Adrenal gland (tissue), 19 donors: ENCODE results near the gene FBXW10B. TPM values are rescaled to one million over a fixed set of nuclear protein-coding genes. Genes with fewer than 3 reads are reported as not detected.
"Not testable (repeated sequence)": the region's sequence is repeated elsewhere in the genome, so short reads cannot be mapped to it uniquely, and the experiment has no call there.

Experiments used
- DNase-seq, 7 donors: peaks; one replicate each; pipeline ENCODE4 v3.0.0-alpha.2; 2019 to 2020
- H3K27ac ChIP-seq, 5 donors: fragments of 200-600 bp; sonication (generic) in 4 of 5; 1 replicate in 3 of 5; 2 replicates in 2 of 5; pipeline versions ENCODE4 v1.5.1 to v1.8.0; 2016 to 2020; ENCODE audit warnings: mild to moderate bottlenecking in 1 of 5
- H3K27me3 ChIP-seq: fragments of 200-600 bp; 2 replicates; pipeline ENCODE4 v1.8.0; 2021
- H3K36me3 ChIP-seq, 2 donors: fragments of 200-600 bp; replicated peaks in 1 of 2; 1 replicate in 1 of 2; 2 replicates in 1 of 2; pipeline versions ENCODE4 v1.5.1 to v1.8.0; 2018 to 2022
- H3K4me1 ChIP-seq, 2 donors: fragments of 200-600 bp; replicated peaks in 1 of 2; 1 replicate in 1 of 2; 2 replicates in 1 of 2; pipeline versions ENCODE4 v1.5.1 to v1.8.0; 2018 to 2021
- H3K4me3 ChIP-seq, 4 donors: fragments of 200-600 bp; sonication (generic) in 3 of 4; one replicate each; pipeline ENCODE4 v1.5.1; 2016 to 2018
- H3K9me3 ChIP-seq, 3 donors: fragments of 200-600 bp; sonication (generic) in 1 of 3; replicated peaks in 1 of 3; 1 replicate in 2 of 3; 2 replicates in 1 of 3; pipeline versions ENCODE4 v1.5.1 to v1.8.0; 2016 to 2021
- CTCF ChIP-seq, 6 experiments: fragments of 450-650 bp in 4 of 6; fragments of 200-600 bp in 2 of 6; sonication (generic) in 1 of 6; IDR thresholded peaks; 1 replicate in 5 of 6; 2 replicates in 1 of 6; pipeline versions ENCODE4 v1.5.1 to v1.8.0; 2016 to 2021; ENCODE audit warnings: antibody characterized with exemption in 6 of 6, mild to moderate bottlenecking in 2 of 6, moderate library complexity in 1 of 6
- POLR2A ChIP-seq, 2 donors: fragments of 450-650 bp; IDR thresholded peaks; one replicate each; pipeline ENCODE4 v1.6.1; 2017; ENCODE audit warnings: antibody characterized with exemption in 2 of 2, mild to moderate bottlenecking in 2 of 2, moderate library complexity in 1 of 2
- WGBS, 4 donors: extraction: QIAGEN DNeasy Blood & Tissue Kit in 2 of 4; methylation state at CpG; one replicate each; pipeline versions ENCODE4 v1.1.5 to v1.1.7; 2013 to 2017; 5-methylcytosine and 5-hydroxymethylcytosine counted together
- intact Hi-C, 2 donors: fragments of 100-400 bp; cut with DNase I; formaldehyde crosslinking; loops; one replicate each; pipeline versions ENCODE4 v1.14.1 to v1.15.0; 2022 to 2023
- long read RNA-seq, 10 donors: library from polyadenylated mRNA in 3 of 10; unstranded in 2 of 10; stranded (forward) in 1 of 10; transcript quantifications; one replicate each; pipeline ENCODE4 v2.0.0 and lab custom pipeline, GENCODE V29; 2021 to 2026
- polyA plus RNA-seq, 3 donors: library from polyadenylated mRNA; stranded (reverse); fragments of 200-250 nt in 2 of 3; fragments of 350-450 nt in 1 of 3; fragmentation: Illumina TruSeq in 1 of 3; extraction: RNeasy Lipid Tissue Mini Kit (QIAGEN cat#74804) in 1 of 3; gene quantifications; one replicate each; pipeline ENCODE4 v1.2.3, GENCODE V29; 2013 to 2014
- total RNA-seq, 9 donors: library from RNA; depleted of rRNA in 4 of 9; stranded (reverse); fragments of >200 nt in 4 of 9; fragments of 120-200 nt in 1 of 9; fragmentation: NEBNext Ultra II Directional in 1 of 9; extraction: Animal tissue kit (Norgen Biotek cat#: 25700) in 1 of 9; gene quantifications; one replicate each; pipeline versions ENCODE4 v1.1.0 to v1.2.4, GENCODE V29; 2013 to 2023
- donor health status: healthy with polysubstance abuse.
- donor health status: Bipolar disorder and iron deficiency.
- donor health status: DM: yes; HTN: yes; CAD: no.
- donor health status: DM: no; HTN: no; CAD: no.
- donor health status: DM: no; HTN: no; CAD: no.
- donor health status: DM: yes; HTN: yes; CAD: no.

Gene FBXW10B
- total RNA-seq (1 to 10 TPM in 6 of 9 donors, under 1 TPM in 3; 0.18 to 7.8 (median 2.1) TPM), polyA plus RNA-seq (10 to 100 TPM in 1 of 3 donors, 1 to 10 TPM in 2; 2.0 to 12.2 (median 5.5) TPM)
- long read RNA-seq, donor 1: 0 reads
- long read RNA-seq, donor 2, partial matches to known transcripts: 0 of 1 reads
- long read RNA-seq, donor 2, other reads (novel, unspliced or antisense): 0 of 1 reads
- long read RNA-seq, donor 3: 0 reads
- long read RNA-seq, donor 4: 0 reads
- long read RNA-seq, donor 5, partial matches to known transcripts: 0 of 1 reads
- long read RNA-seq, donor 5, other reads (novel, unspliced or antisense): 1 of 1 reads
- long read RNA-seq, donor 6: 0 reads
- long read RNA-seq, donor 7: 0 reads
- long read RNA-seq, donor 8, partial matches to known transcripts: 0 of 2 reads
- long read RNA-seq, donor 8, other reads (novel, unspliced or antisense): 0 of 2 reads
- long read RNA-seq, donor 9, partial matches to known transcripts: 0 of 1 reads
- long read RNA-seq, donor 9, other reads (novel, unspliced or antisense): 0 of 1 reads
- long read RNA-seq, donor 10: 0 reads

DNA sequence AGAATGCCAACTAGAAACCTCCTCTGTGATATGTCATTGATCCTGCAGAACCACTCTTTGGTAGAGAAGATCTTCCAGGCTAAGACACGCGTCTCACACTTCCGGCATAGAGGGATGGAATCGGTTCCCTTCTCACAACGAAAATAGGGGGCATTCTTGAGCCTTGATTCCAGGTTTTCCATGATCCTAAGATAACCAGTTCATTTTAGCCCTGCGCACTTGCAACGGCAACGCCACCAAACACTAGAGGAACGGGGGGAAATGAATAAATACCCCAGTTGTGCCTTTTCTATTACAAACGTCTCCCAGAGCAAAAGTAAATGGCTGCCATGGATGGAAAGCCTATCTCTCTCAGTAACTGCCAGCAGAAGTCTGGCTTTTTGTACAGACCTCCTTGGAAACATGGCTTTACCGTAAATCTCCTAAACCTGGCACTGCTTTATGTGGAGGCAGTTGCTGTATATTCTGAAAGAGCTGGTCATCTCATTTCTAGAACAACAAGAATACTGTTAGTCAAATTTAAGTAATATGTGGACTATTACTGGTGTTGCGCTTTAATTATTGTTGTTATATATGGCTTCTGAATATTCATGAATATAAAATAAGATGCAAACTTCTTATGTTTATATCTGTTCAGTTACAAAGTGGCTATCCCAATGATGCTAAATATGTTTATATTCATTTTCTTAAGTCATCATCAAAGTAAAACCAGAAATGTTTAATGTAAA, at the start of gene FBXW10B:
Gene FBXW10B (minus strand): TSS at position 374 of the 728 bp plus-strand sequence. CDS start 192 bp downstream, at position 182.
- H3K36me3 ChIP-seq, H3K9me3 ChIP-seq, DNase-seq, H3K4me1 ChIP-seq, H3K27me3 ChIP-seq, intact Hi-C loops: not testable (repeated sequence)
- TF ChIP-seq POLR2A (IDR thresholded peaks at IDR 0.05): peak in 1 of 2 donors; percentile 21
- Histone ChIP-seq H3K27ac (peak within 1 kb of the TSS in 1 of 5 donors; percentile 63), H3K4me3 (peak within 1 kb of the TSS in 1 of 4 donors; percentile 52)
- 13 to 33% (median 26%) methylated on average over 8 to 11 of the region's 12 CpGs for WGBS, 4 donors

GRCh38 chr17:15663691-15664090, 44.2 kb upstream of the FBXW10B start:
- Histone ChIP-seq H3K9me3 (no peaks in the 10 kb centered on the region), H3K4me3 (no peak overlapping the region), H3K36me3 (no peaks in the 10 kb centered on the region), H3K27ac (no peak overlapping the region), H3K4me1 (no peaks in the 10 kb centered on the region), H3K27me3 (no peaks in the 10 kb centered on the region)
- WGBS, 4 donors: 94 to 100% (median 97%) methylated on average over 3 to 5 of the region's 5 CpGs
- intact Hi-C loops: no loop called here
- no peak for TF ChIP-seq CTCF (IDR thresholded peaks at IDR 0.05)
- no peak for TF ChIP-seq POLR2A (IDR thresholded peaks at IDR 0.05)
- DNase-seq: no peak

DNA sequence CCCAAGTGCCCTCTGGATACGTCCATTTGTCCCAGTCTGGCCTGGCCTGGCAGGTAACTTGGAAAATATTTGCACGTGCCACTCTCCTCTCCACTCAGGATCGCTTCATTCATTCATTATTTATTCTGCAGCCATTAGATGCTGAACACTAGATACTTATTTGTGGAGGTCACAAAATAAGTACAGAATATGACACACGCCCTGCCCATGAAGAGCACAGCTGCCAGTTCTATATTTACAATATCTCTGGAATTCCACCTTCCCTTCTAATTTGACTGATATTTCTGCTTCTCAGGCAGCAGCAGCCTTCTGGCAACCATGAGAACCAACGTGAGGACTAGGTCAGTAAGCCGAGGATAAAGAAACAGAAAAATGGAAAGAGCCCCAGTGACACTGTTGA, 43.7 kb upstream of the FBXW10B start:
- TF ChIP-seq CTCF (IDR thresholded peaks at IDR 0.05): no peak
- TF ChIP-seq POLR2A (IDR thresholded peaks at IDR 0.05): no peak
- Histone ChIP-seq H3K9me3 (no peaks in the 10 kb centered on the region), H3K4me3 (no peak overlapping the region), H3K4me1 (peaks cover 0 to 3% of the 10 kb centered on the region in 2 donors), H3K27me3 (no peaks in the 10 kb centered on the region), H3K27ac (no peak overlapping the region), H3K36me3 (no peaks in the 10 kb centered on the region)
- intact Hi-C loops: no loop called here
- no peak for DNase-seq
- 93 to 96% (median 94%) methylated on average over 6 of the region's 6 CpGs for WGBS, 4 donors

DNA sequence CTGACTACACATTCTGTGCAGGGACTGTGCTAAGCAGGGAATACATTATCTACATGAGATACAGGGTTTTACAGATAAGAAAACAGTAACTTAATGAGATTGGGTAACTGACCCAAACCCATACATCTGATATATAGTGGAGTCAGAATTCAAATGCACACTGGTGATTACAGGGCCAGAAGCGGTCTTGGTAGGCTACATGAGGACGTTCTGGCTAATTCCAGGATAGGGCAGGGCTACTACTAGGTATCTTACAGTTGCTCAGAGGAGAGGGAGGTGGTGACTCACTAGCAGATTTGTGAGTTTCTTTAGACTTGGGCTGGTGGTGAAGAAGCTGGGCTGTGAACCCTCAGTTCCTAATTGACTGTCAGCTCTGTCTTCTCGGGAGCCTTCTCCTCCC, 43.2 kb upstream of the FBXW10B start:
- intact Hi-C loops: no loop called here

More for the DNA sequence above, 43.2 kb upstream of the FBXW10B start:
- H3K36me3 ChIP-seq: no peaks in the 10 kb centered on the region
- H3K4me3 ChIP-seq: no peak overlapping the region
- H3K9me3 ChIP-seq: no peaks in the 10 kb centered on the region
- H3K27me3 ChIP-seq: no peaks in the 10 kb centered on the region
- DNase-seq: no peak
- TF ChIP-seq POLR2A (IDR thresholded peaks at IDR 0.05) (no peak), CTCF (IDR thresholded peaks at IDR 0.05) (no peak)
- peaks cover 0 to 5% of the 10 kb centered on the region in 2 donors for H3K4me1 ChIP-seq
- no peak overlapping the region for H3K27ac ChIP-seq
- 88 to 96% (median 94%) methylated on average over 3 of the region's 3 CpGs for WGBS, 4 donors
